Pancreas (tissue), 10 donors: Measurements from ENCODE around the gene WDR73. TPM values are rescaled to one million over a fixed set of nuclear protein-coding genes. Genes with fewer than 3 reads are reported as not detected.

ENCODE experiments used
- ATAC-seq, 4 donors: fragments of 200-7000 bp; cut with Tn5 transposase; one replicate each; pipeline versions ENCODE4 v1.8.0 to v1.9.1; 2020; ENCODE audit warnings: mild to moderate bottlenecking in 4 of 4, moderate library complexity in 4 of 4
- DNase-seq, 6 donors: peaks; one replicate each; pipeline ENCODE4 v3.0.0-alpha.2; 2020
- FAIRE-seq: peaks from 2 replicates; lab custom pipeline; 2012; peaks lifted over from hg19 to GRCh38; lab: Jason Lieb, UNC
- H3K27ac ChIP-seq, 4 donors: fragments of 200-600 bp; sonication (generic); 1 replicate in 3 of 4; 2 replicates in 1 of 4; pipeline versions ENCODE4 v1.5.0 to v1.8.0; 2020
- H3K27me3 ChIP-seq, 4 donors: fragments of 200-600 bp; one replicate each; pipeline ENCODE4 v1.8.0; 2021
- H3K36me3 ChIP-seq, 3 donors: fragments of 200-600 bp; sonication (generic) in 1 of 3; one replicate each; pipeline versions ENCODE4 v1.5.0 to v1.8.0; 2020 to 2021
- H3K4me1 ChIP-seq, 3 donors: fragments of 200-600 bp; one replicate each; pipeline ENCODE4 v1.8.0; 2021
- H3K4me3 ChIP-seq, 4 donors: fragments of 200-600 bp; sonication (generic) in 2 of 4; one replicate each; pipeline versions ENCODE4 v1.5.0 to v1.8.0; 2020 to 2021
- H3K9me3 ChIP-seq, 4 donors: fragments of 200-600 bp; one replicate each; pipeline ENCODE4 v1.8.0; 2021
- CTCF ChIP-seq, 4 donors: fragments of 200-600 bp; sonication (generic) in 3 of 4; IDR thresholded peaks; one replicate each; pipeline versions ENCODE4 v1.5.0 to v1.8.0; 2021; ENCODE audit warnings: antibody characterized with exemption in 4 of 4
- WGBS, 2 donors: extraction: QIAGEN DNeasy Blood & Tissue Kit; methylation state at CpG; one replicate each; pipeline ENCODE4 v1.1.7; 2013; 5-methylcytosine and 5-hydroxymethylcytosine counted together
- intact Hi-C, 3 donors: fragments of 100-400 bp; cut with DNase I; formaldehyde crosslinking; loops; one replicate each; pipeline versions ENCODE4 v1.11.1 to v1.14.2; 2022
- polyA plus RNA-seq, 2 donors: library from polyadenylated mRNA; stranded (reverse); fragments of 200-250 nt; gene quantifications; one replicate each; pipeline ENCODE4 v1.2.3, GENCODE V29; 2013
- total RNA-seq, 6 donors: library from RNA; stranded (reverse); fragmentation: NEBNext Ultra II Directional in 4 of 6; extraction: Animal tissue kit (Norgen Biotek cat#: 25700) in 4 of 6; gene quantifications; one replicate each; pipeline versions ENCODE4 v1.2.1 to v1.2.4, GENCODE V29; 2021 to 2023
- donor health status: healthy with polysubstance abuse.
- donor health status: DM: no; HTN: no; CAD: no; lungs with moderate emphysema.
- donor health status: DM: no; HTN: no; CAD: no.
- donor health status: control.
- donor health status: control.
- donor health status: Bipolar disorder and iron deficiency.
- donor health status: DM: yes; HTN: yes; CAD: no.
- donor health status: DM: no; HTN: no; CAD: no.
- donor health status: DM: no; HTN: no; CAD: no.
- donor health status: DM: yes; HTN: yes; CAD: no.

Gene WDR73
- total and polyA plus RNA-seq, 8 donors = 10.5 to 28.3 (median 12.1) TPM

- no peak for DNase-seq
- Histone ChIP-seq H3K9me3 (no peaks in the 10 kb centered on the region), H3K36me3 (no peaks in the 10 kb centered on the region), H3K27me3 (no peaks in the 10 kb centered on the region), H3K4me3 (peak overlapping the region; percentile 32 to 68 (median 60)), H3K4me1 (peaks cover 15 to 28% (median 18%) of the 10 kb centered on the region in 3 donors), H3K27ac (peak overlapping the region; percentile 81 to 97 (median 92))
- 5 to 9% methylated on average over 23 of the region's 23 CpGs for WGBS, 2 donors
- no peak for TF ChIP-seq CTCF (IDR thresholded peaks at IDR 0.05)
- intact Hi-C loops = no loop called here
- ATAC-seq = no peak
- no peak for FAIRE-seq
Observed at GRCh38 chr15:84634228-84634837, 19.8 kb downstream of the WDR73 start.

- no peaks in the 10 kb centered on the region for H3K27me3 ChIP-seq
- ATAC-seq = peak; percentile 62 to 75 (median 71)
- no peaks in the 10 kb centered on the region for H3K36me3 ChIP-seq
- 0% methylated on average over 87 to 105 of the region's 105 CpGs for WGBS, 2 donors
- peaks cover 15 to 28% (median 18%) of the 10 kb centered on the region in 3 donors for H3K4me1 ChIP-seq
- H3K4me3 ChIP-seq = peak overlapping the region; percentile 32 to 68 (median 60)
- intact Hi-C loops = no loop called here
- no peaks in the 10 kb centered on the region for H3K9me3 ChIP-seq
- FAIRE-seq = no peak
- DNase-seq = peak; percentile 63 to 90 (median 74)
- no peak for TF ChIP-seq CTCF (IDR thresholded peaks at IDR 0.05)
- peak overlapping the region; percentile 81 to 97 (median 92) for H3K27ac ChIP-seq
Observed at GRCh38 chr15:84633311-84634227, 20.5 kb downstream of the WDR73 start.

GRCh38 chr15:84631706-84632272 is 22.3 kb downstream of the WDR73 start:
- FAIRE-seq (no peak), ATAC-seq (no peak), DNase-seq (no peak)
- 41 to 45% methylated on average over 7 of the region's 7 CpGs for WGBS, 2 donors
- Histone ChIP-seq H3K4me1 (peaks cover 15 to 25% (median 18%) of the 10 kb centered on the region in 3 donors), H3K9me3 (no peaks in the 10 kb centered on the region), H3K4me3 (peak overlapping the region; percentile 37 to 68 (median 49)), H3K27ac (peak overlapping the region in 3 of 4 donors; percentile 8 to 83 (median 78)), H3K36me3 (no peaks in the 10 kb centered on the region), H3K27me3 (no peaks in the 10 kb centered on the region)
- intact Hi-C loops = no loop called here
- TF ChIP-seq CTCF (IDR thresholded peaks at IDR 0.05) = no peak

GRCh38 chr15:84629033-84629432 is 25.1 kb downstream of the WDR73 start:
- intact Hi-C loops = no loop called here
- Histone ChIP-seq H3K4me1 (peaks cover 11 to 17% (median 11%) of the 10 kb centered on the region in 3 donors), H3K27ac (no peak overlapping the region), H3K4me3 (no peak overlapping the region), H3K27me3 (no peaks in the 10 kb centered on the region), H3K36me3 (no peaks in the 10 kb centered on the region), H3K9me3 (no peaks in the 10 kb centered on the region)
- no peak for TF ChIP-seq CTCF (IDR thresholded peaks at IDR 0.05)
- DNase-seq (no peak), ATAC-seq (no peak), FAIRE-seq (no peak)
- 91 to 94% methylated on average over 9 of the region's 9 CpGs for WGBS, 2 donors
